ENCODE measurements around the gene INPP5F.

The INPP5F gene

DNA sequence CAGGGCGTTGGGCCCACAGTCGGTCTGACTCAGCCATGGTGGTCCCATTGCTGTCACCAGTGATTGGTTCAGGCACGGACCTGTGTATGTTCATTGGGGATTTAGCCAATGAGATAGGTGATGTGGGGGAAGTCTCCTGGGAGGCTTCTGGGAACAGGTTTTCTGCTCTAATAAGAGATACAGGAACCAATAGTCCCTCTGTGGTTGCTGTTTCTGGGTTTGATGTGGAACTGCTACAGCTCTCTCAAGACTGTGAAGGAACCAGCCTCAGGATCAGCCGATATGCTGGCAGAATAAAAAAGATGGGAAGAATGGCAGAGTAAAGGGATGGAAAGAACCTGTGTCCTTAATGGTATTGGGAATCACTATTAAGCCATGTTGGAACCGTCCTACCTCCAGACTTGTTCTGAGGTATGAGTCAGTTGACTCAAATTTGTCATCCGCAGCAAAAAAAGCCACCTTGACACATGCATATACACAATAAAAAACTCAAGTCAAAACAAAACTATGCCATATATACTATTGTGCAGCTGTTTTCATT lies 76.2 kb downstream of the INPP5F start:
- H2AK5ac ChIP-seq (ENCODE audit: low read depth, low read length), result no peak overlapping the region
- H3K18ac ChIP-seq (ENCODE audit: low read length), result no peak overlapping the region
- no peak overlapping the region for H2BK15ac ChIP-seq (ENCODE audit: low read length)
- no peak overlapping the region for H3K4ac ChIP-seq (ENCODE audit: low read length)
- H3K4me2 ChIP-seq (ENCODE audit: insufficient read depth, low read length, poor library complexity, severe bottlenecking), result no peak overlapping the region
- H3K27ac ChIP-seq (replicated peaks; ENCODE audit: low read length), result no peak overlapping the region
- H3K4me1 ChIP-seq (ENCODE audit: control insufficient read depth in 2 of 2, insufficient read depth in 1 of 2, low read depth in 1 of 2, low read length in 2 of 2), result peaks cover 0 to 3% of the 10 kb centered on the region in 2 donors
- no peaks in the 10 kb centered on the region for H3K79me1 ChIP-seq (ENCODE audit: low read depth, low read length)
- DNase-seq (ENCODE audit: low spot score), result no peak
- H4K91ac ChIP-seq (ENCODE audit: low read depth, low read length, poor library complexity), result no peak overlapping the region
- no peak overlapping the region for H2BK5ac ChIP-seq (ENCODE audit: low read length)
- H3K23ac ChIP-seq (ENCODE audit: low read depth, low read length, poor library complexity), result no peak overlapping the region
- H3K27me3 ChIP-seq (ENCODE audit: control insufficient read depth in 3 of 3, insufficient read depth in 3 of 3, low read depth in 1 of 3, low read length in 3 of 3), result no peaks in the 10 kb centered on the region
- no peaks in the 10 kb centered on the region for H3K9me3 ChIP-seq (replicated peaks in 1 of 2; ENCODE audit: control insufficient read depth in 2 of 2, insufficient read depth in 1 of 2, low read depth in 1 of 2, low read length in 2 of 2)
- peaks cover 2 to 81% of the 10 kb centered on the region in 2 donors for H3K36me3 ChIP-seq (replicated peaks in 1 of 2; ENCODE audit: control insufficient read depth in 2 of 2, insufficient read depth in 2 of 2, low read length in 2 of 2)
- no CpG with 5 or more reads among the region's 6 CpGs for WGBS, 2 donors (ENCODE audit: extremely low coverage in 2 of 2, insufficient read length in 2 of 2, insufficient replicate concordance in 1 of 2)
- H4K8ac ChIP-seq (ENCODE audit: low read depth, low read length), result no peak overlapping the region
- no peak overlapping the region for H2BK12ac ChIP-seq (ENCODE audit: low read length)
- H2AFZ ChIP-seq (ENCODE audit: low read length), result no peak overlapping the region
- no peak overlapping the region for H2BK120ac ChIP-seq (ENCODE audit: low read depth, low read length)
- H3K14ac ChIP-seq (ENCODE audit: low read length), result no peak overlapping the region
- H3K9ac ChIP-seq (ENCODE audit: low read depth, low read length, poor library complexity), result no peak overlapping the region
- no peak overlapping the region for H3K4me3 ChIP-seq (ENCODE audit: low read length in 2 of 2)

- Histone ChIP-seq H2BK15ac (ENCODE audit: low read length) (no peak overlapping the region), H3K18ac (ENCODE audit: low read length) (no peak overlapping the region), H4K91ac (ENCODE audit: low read depth, low read length, poor library complexity) (no peak overlapping the region), H3K9ac (ENCODE audit: low read depth, low read length, poor library complexity) (no peak overlapping the region), H3K4ac (ENCODE audit: low read length) (no peak overlapping the region), H2AK5ac (ENCODE audit: low read depth, low read length) (no peak overlapping the region), H4K8ac (ENCODE audit: low read depth, low read length) (no peak overlapping the region), H2AFZ (ENCODE audit: low read length) (no peak overlapping the region), H3K27ac (replicated peaks; ENCODE audit: low read length) (no peak overlapping the region), H3K36me3 (replicated peaks in 1 of 2; ENCODE audit: control insufficient read depth in 2 of 2, insufficient read depth in 2 of 2, low read length in 2 of 2) (peaks cover 3 to 82% of the 10 kb centered on the region in 2 donors), H2BK120ac (ENCODE audit: low read depth, low read length) (no peak overlapping the region), H3K27me3 (ENCODE audit: control insufficient read depth in 3 of 3, insufficient read depth in 3 of 3, low read depth in 1 of 3, low read length in 3 of 3) (no peaks in the 10 kb centered on the region), H3K79me1 (ENCODE audit: low read depth, low read length) (no peaks in the 10 kb centered on the region), H3K4me2 (ENCODE audit: insufficient read depth, low read length, poor library complexity, severe bottlenecking) (no peak overlapping the region), H3K9me3 (replicated peaks in 1 of 2; ENCODE audit: control insufficient read depth in 2 of 2, insufficient read depth in 1 of 2, low read depth in 1 of 2, low read length in 2 of 2) (no peaks in the 10 kb centered on the region), H3K4me3 (ENCODE audit: low read length in 2 of 2) (no peak overlapping the region), H2BK12ac (ENCODE audit: low read length) (no peak overlapping the region), H3K23ac (ENCODE audit: low read depth, low read length, poor library complexity) (no peak overlapping the region), H3K4me1 (ENCODE audit: control insufficient read depth in 2 of 2, insufficient read depth in 1 of 2, low read depth in 1 of 2, low read length in 2 of 2) (peaks cover 0 to 3% of the 10 kb centered on the region in 2 donors), H2BK5ac (ENCODE audit: low read length) (no peak overlapping the region), H3K14ac (ENCODE audit: low read length) (no peak overlapping the region)
- DNase-seq (ENCODE audit: low spot score), result no peak
- no CpG with 5 or more reads among the region's 1 CpG for WGBS, 2 donors (ENCODE audit: extremely low coverage in 2 of 2, insufficient read length in 2 of 2, insufficient replicate concordance in 1 of 2)
These were observed 77.4 kb downstream of the INPP5F start for GRCh38 chr10:119803264-119803663.

GRCh38 chr10:119805702-119806230 lies 79.9 kb downstream of the INPP5F start:
- Histone ChIP-seq H2AK5ac (ENCODE audit: low read depth, low read length) (no peak overlapping the region), H4K91ac (ENCODE audit: low read depth, low read length, poor library complexity) (no peak overlapping the region), H2BK12ac (ENCODE audit: low read length) (no peak overlapping the region), H2BK15ac (ENCODE audit: low read length) (no peak overlapping the region), H2BK5ac (ENCODE audit: low read length) (no peak overlapping the region), H3K27me3 (ENCODE audit: control insufficient read depth in 3 of 3, insufficient read depth in 3 of 3, low read depth in 1 of 3, low read length in 3 of 3) (no peaks in the 10 kb centered on the region), H4K8ac (ENCODE audit: low read depth, low read length) (no peak overlapping the region), H3K4ac (ENCODE audit: low read length) (no peak overlapping the region), H2AFZ (ENCODE audit: low read length) (no peak overlapping the region), H3K79me1 (ENCODE audit: low read depth, low read length) (no peaks in the 10 kb centered on the region), H3K27ac (replicated peaks; ENCODE audit: low read length) (no peak overlapping the region), H3K4me1 (ENCODE audit: control insufficient read depth in 2 of 2, insufficient read depth in 1 of 2, low read depth in 1 of 2, low read length in 2 of 2) (peaks cover 0 to 3% of the 10 kb centered on the region in 2 donors), H3K9me3 (replicated peaks in 1 of 2; ENCODE audit: control insufficient read depth in 2 of 2, insufficient read depth in 1 of 2, low read depth in 1 of 2, low read length in 2 of 2) (no peaks in the 10 kb centered on the region), H3K23ac (ENCODE audit: low read depth, low read length, poor library complexity) (no peak overlapping the region), H3K14ac (ENCODE audit: low read length) (no peak overlapping the region), H3K36me3 (replicated peaks in 1 of 2; ENCODE audit: control insufficient read depth in 2 of 2, insufficient read depth in 2 of 2, low read length in 2 of 2) (peaks cover 3 to 87% of the 10 kb centered on the region in 2 donors), H2BK120ac (ENCODE audit: low read depth, low read length) (no peak overlapping the region), H3K4me3 (ENCODE audit: low read length in 2 of 2) (no peak overlapping the region), H3K18ac (ENCODE audit: low read length) (no peak overlapping the region), H3K9ac (ENCODE audit: low read depth, low read length, poor library complexity) (no peak overlapping the region), H3K4me2 (ENCODE audit: insufficient read depth, low read length, poor library complexity, severe bottlenecking) (no peak overlapping the region)
- WGBS, 2 donors (ENCODE audit: extremely low coverage in 2 of 2, insufficient read length in 2 of 2, insufficient replicate concordance in 1 of 2), result no CpG with 5 or more reads among the region's 5 CpGs
- DNase-seq (ENCODE audit: low spot score), result no peak

GRCh38 chr10:119806334-119807130 lies 80.7 kb downstream of the INPP5F start:
- Histone ChIP-seq H3K4ac (ENCODE audit: low read length) (no peak overlapping the region), H3K18ac (ENCODE audit: low read length) (no peak overlapping the region), H3K4me1 (ENCODE audit: control insufficient read depth in 2 of 2, insufficient read depth in 1 of 2, low read depth in 1 of 2, low read length in 2 of 2) (peaks cover 0 to 3% of the 10 kb centered on the region in 2 donors), H2BK12ac (ENCODE audit: low read length) (no peak overlapping the region), H3K9ac (ENCODE audit: low read depth, low read length, poor library complexity) (no peak overlapping the region), H3K79me1 (ENCODE audit: low read depth, low read length) (no peaks in the 10 kb centered on the region), H2BK5ac (ENCODE audit: low read length) (no peak overlapping the region), H4K8ac (ENCODE audit: low read depth, low read length) (no peak overlapping the region), H2BK120ac (ENCODE audit: low read depth, low read length) (no peak overlapping the region), H3K9me3 (replicated peaks in 1 of 2; ENCODE audit: control insufficient read depth in 2 of 2, insufficient read depth in 1 of 2, low read depth in 1 of 2, low read length in 2 of 2) (no peaks in the 10 kb centered on the region), H2AK5ac (ENCODE audit: low read depth, low read length) (no peak overlapping the region), H3K27me3 (ENCODE audit: control insufficient read depth in 3 of 3, insufficient read depth in 3 of 3, low read depth in 1 of 3, low read length in 3 of 3) (no peaks in the 10 kb centered on the region), H3K4me3 (ENCODE audit: low read length in 2 of 2) (no peak overlapping the region), H2AFZ (ENCODE audit: low read length) (no peak overlapping the region), H3K4me2 (ENCODE audit: insufficient read depth, low read length, poor library complexity, severe bottlenecking) (no peak overlapping the region), H4K91ac (ENCODE audit: low read depth, low read length, poor library complexity) (no peak overlapping the region), H3K27ac (replicated peaks; ENCODE audit: low read length) (no peak overlapping the region), H3K14ac (ENCODE audit: low read length) (no peak overlapping the region), H3K36me3 (replicated peaks in 1 of 2; ENCODE audit: control insufficient read depth in 2 of 2, insufficient read depth in 2 of 2, low read length in 2 of 2) (peaks cover 3 to 90% of the 10 kb centered on the region in 2 donors), H3K23ac (ENCODE audit: low read depth, low read length, poor library complexity) (no peak overlapping the region), H2BK15ac (ENCODE audit: low read length) (no peak overlapping the region)
- no peak for DNase-seq (ENCODE audit: low spot score)
- no CpG with 5 or more reads among the region's 11 CpGs for WGBS, 2 donors (ENCODE audit: extremely low coverage in 2 of 2, insufficient read length in 2 of 2, insufficient replicate concordance in 1 of 2)
